Neural crest cell (in vitro differentiated cells): ENCODE data around the gene B9D1. TPM values are rescaled to one million over a fixed set of nuclear protein-coding genes. Genes with fewer than 3 reads are reported as not detected.
A peak's percentile ranks its signal among the peaks of the same experiment; 100 is the strongest.

Source experiments
- DNase-seq: peaks from one replicate; pipeline ENCODE4 v3.0.0; 2021; ENCODE audit warnings: low read depth, mixed read lengths, low spot score
- H3K27ac Mint-ChIP-seq: one replicate; pipeline ENCODE4 v1.8.0; 2021; ENCODE audit warnings: mild to moderate bottlenecking, mixed read lengths; ENCODE audit not compliant: unreplicated experiment
- H3K27me3 Mint-ChIP-seq: 2 replicates; pipeline ENCODE4 v1.8.0; 2021; ENCODE audit warnings: low read depth, mild to moderate bottlenecking, mixed read lengths
- H3K36me3 Mint-ChIP-seq: 2 replicates; pipeline ENCODE4 v1.8.0; 2021; ENCODE audit warnings: low read depth, mild to moderate bottlenecking, mixed read lengths
- H3K4me1 Mint-ChIP-seq: 2 replicates; pipeline ENCODE4 v1.8.0; 2021; ENCODE audit warnings: mixed read lengths
- H3K4me3 Mint-ChIP-seq: one replicate; pipeline ENCODE4 v1.8.0; 2021; ENCODE audit warnings: mild to moderate bottlenecking, mixed read lengths
- H3K9me3 Mint-ChIP-seq: 2 replicates; pipeline ENCODE4 v1.8.0; 2021; ENCODE audit warnings: mixed read lengths
- CTCF ChIP-seq: fragments of 200-600 bp; sonication (generic); conservative IDR thresholded peaks from 2 replicates; pipeline ENCODE4 v1.5.0; 2021; ENCODE audit warnings: antibody characterized with exemption, mild to moderate bottlenecking
- total RNA-seq: library from RNA; stranded (reverse); gene quantifications from 2 replicates; pipeline ENCODE4 v1.2.1, GENCODE V29; 2021

B9D1 gene
- total RNA-seq, 1 donor from 2014 or later = 17.9 TPM

GRCh38 chr17:19368229-19368628 is 5.7 kb upstream of the B9D1 start:
- no peaks in the 10 kb centered on the region for H3K9me3 Mint-ChIP-seq
- peaks cover 10% of the 10 kb centered on the region for H3K4me1 Mint-ChIP-seq
- no peaks in the 10 kb centered on the region for H3K36me3 Mint-ChIP-seq
- DNase-seq = no peak
- no peak overlapping the region for H3K4me3 Mint-ChIP-seq
- H3K27me3 Mint-ChIP-seq = peaks cover 3% of the 10 kb centered on the region
- TF ChIP-seq CTCF = no peak
- no peak overlapping the region for H3K27ac Mint-ChIP-seq

GRCh38 chr17:19366637-19366972 is 4.1 kb upstream of the B9D1 start:
- no peaks in the 10 kb centered on the region for H3K9me3 Mint-ChIP-seq
- H3K27me3 Mint-ChIP-seq = peaks cover 3% of the 10 kb centered on the region
- no peak overlapping the region for H3K27ac Mint-ChIP-seq
- TF ChIP-seq CTCF = no peak
- H3K36me3 Mint-ChIP-seq = no peaks in the 10 kb centered on the region
- no peak for DNase-seq
- no peak overlapping the region for H3K4me3 Mint-ChIP-seq
- H3K4me1 Mint-ChIP-seq = peaks cover 16% of the 10 kb centered on the region

- Mint-ChIP-seq H3K36me3 (no peaks in the 10 kb centered on the region), H3K9me3 (no peaks in the 10 kb centered on the region), H3K27me3 (peaks cover 3% of the 10 kb centered on the region), H3K27ac (no peak overlapping the region), H3K4me3 (peak overlapping the region; percentile 11), H3K4me1 (peaks cover 19% of the 10 kb centered on the region)
- TF ChIP-seq CTCF = no peak
- no peak for DNase-seq
Measured at GRCh38 chr17:19365833-19366636, 3.5 kb upstream of the B9D1 start.

- no peak overlapping the region for H3K4me3 Mint-ChIP-seq
- TF ChIP-seq CTCF = no peak
- peaks cover 16% of the 10 kb centered on the region for H3K4me1 Mint-ChIP-seq
- DNase-seq = no peak
- H3K27me3 Mint-ChIP-seq = peaks cover 3% of the 10 kb centered on the region
- no peaks in the 10 kb centered on the region for H3K9me3 Mint-ChIP-seq
- no peaks in the 10 kb centered on the region for H3K36me3 Mint-ChIP-seq
- no peak overlapping the region for H3K27ac Mint-ChIP-seq
Measured at GRCh38 chr17:19365499-19365817, 2.9 kb upstream of the B9D1 start.

- DNase-seq = no peak
- peaks cover 3% of the 10 kb centered on the region for H3K27me3 Mint-ChIP-seq
- peak overlapping the region; percentile 64 for H3K4me3 Mint-ChIP-seq
- no peaks in the 10 kb centered on the region for H3K9me3 Mint-ChIP-seq
- H3K27ac Mint-ChIP-seq = no peak overlapping the region
- TF ChIP-seq CTCF = no peak
- H3K36me3 Mint-ChIP-seq = no peaks in the 10 kb centered on the region
- H3K4me1 Mint-ChIP-seq = peaks cover 16% of the 10 kb centered on the region
Measured at GRCh38 chr17:19364699-19365498, 2.4 kb upstream of the B9D1 start.
